ENCODE measurements around the gene WNT2.
"Not testable (repeated sequence)": the region's sequence is repeated elsewhere in the genome, so short reads cannot be mapped to it uniquely, and the experiment has no call there.

Gene WNT2

DNA sequence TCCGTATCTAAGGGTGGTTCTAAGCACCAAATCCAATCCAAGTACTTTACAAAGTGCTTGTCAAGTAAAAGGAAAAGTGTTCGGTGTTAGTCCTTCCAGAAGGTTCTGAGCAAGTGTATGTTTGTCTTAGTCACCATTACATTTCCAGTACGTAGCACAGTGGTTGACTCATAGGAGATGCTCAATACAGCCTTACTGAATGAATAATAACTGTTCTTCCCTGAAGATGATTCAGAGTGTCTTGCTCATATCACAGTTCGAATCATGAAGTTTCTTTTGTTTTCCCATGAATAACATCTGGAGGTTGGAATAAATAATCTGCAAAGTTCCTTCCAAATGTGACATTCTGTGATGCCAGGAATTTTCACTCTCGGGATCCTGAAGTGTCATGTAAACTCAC, 53.4 kb downstream of the WNT2 start:
- no peak for DNase-seq

DNA sequence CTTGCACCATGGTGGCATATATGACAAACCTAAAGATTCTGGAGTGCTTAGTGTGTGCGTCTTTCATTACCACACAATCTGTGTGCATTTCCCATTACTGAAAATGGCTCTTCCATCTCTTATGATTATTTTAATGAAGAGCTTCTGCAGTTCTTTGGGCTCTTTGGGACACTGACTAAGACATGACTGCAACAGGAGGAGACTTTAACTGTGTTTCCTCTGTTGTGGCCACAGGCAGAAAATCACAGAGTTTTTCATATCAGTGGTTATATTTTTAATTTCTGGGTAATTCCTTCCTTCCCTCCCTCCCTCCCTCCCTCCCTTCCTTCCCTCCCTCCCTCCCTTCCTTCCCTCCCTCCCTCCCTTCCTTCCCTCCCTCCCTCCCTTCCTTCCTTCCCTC, 58.1 kb downstream of the WNT2 start:
- no peak for DNase-seq
- TF ChIP-seq POLR2A (IDR thresholded peaks at IDR 0.05; ENCODE audit: low read length) (no peak), GATA1 (IDR thresholded peaks at IDR 0.05; ENCODE audit: low read depth, low read length) (no peak)

More for the DNA sequence above, 53.4 kb downstream of the WNT2 start:
- no peak for TF ChIP-seq POLR2A (IDR thresholded peaks at IDR 0.05; ENCODE audit: low read length)
- no peak for TF ChIP-seq GATA1 (IDR thresholded peaks at IDR 0.05; ENCODE audit: low read depth, low read length)

GRCh38 chr7:117262546-117262945, 60.3 kb downstream of the WNT2 start:
- DNase-seq, result no peak
- TF ChIP-seq POLR2A (IDR thresholded peaks at IDR 0.05; ENCODE audit: low read length) (no peak), GATA1 (IDR thresholded peaks at IDR 0.05; ENCODE audit: low read depth, low read length) (no peak)

DNA sequence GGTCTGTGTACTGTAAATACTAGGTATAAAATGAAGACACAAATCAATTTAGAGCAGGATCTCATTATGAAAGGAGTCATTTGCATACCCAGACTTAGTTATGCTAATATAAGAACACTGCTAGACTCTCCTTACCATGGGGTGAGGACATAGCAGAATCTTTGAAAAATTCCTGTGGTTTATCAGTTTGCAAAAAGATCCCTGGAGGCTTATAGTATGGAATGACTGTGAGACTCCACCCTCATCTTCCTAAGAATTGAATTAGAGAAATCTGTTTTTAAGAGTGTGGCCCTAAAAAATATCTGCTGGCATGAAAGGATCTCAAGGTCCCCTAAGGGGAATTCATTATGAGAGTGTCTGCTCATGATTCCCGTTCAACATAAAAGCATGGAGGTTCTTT, 63.2 kb downstream of the WNT2 start:
- no peak for DNase-seq
- TF ChIP-seq POLR2A (IDR thresholded peaks at IDR 0.05; ENCODE audit: low read length), result no peak
- TF ChIP-seq GATA1 (IDR thresholded peaks at IDR 0.05; ENCODE audit: low read depth, low read length), result no peak

DNA sequence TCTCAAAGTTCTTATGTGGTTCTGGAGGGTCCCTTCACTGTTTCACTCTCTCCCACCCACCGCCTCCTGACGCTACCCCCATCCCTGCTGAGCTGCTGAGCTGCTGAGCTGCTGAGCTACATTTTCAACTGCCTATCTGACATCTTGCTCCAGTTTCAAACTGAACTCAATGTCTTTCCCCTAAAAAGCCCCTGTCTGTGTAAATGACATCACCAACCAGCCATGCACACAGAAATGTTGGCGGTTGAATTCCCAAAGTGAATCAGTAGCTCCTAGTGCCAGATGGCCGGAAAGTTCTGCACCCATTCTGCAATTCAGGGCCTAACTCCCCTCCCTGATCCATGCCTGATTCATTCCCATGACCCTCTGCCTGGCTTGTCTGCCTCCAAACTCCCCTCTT, 71.2 kb downstream of the WNT2 start:
- DNase-seq, result no peak
- TF ChIP-seq POLR2A (IDR thresholded peaks at IDR 0.05; ENCODE audit: low read length), result no peak
- no peak for TF ChIP-seq GATA1 (IDR thresholded peaks at IDR 0.05; ENCODE audit: low read depth, low read length)

DNA sequence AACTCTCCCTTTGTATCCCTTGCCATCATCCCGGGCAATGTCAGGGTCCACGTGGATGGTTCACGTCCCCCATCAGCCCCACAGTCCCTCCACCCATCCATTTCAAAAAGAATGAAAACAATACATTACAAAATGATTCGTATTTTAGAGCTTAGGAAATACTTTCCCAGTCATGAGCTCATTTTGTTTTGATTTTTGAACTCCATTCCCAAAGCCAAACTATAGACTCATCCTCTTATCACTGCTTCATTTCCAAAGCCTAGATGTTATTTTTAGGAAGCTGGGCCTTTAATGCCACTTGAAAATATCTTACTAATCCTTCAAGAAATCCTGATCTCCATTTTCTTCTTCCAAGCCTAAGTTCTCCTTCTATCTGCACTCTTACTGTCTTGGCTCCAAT, 72.1 kb downstream of the WNT2 start:
- no peak for DNase-seq
- TF ChIP-seq POLR2A (IDR thresholded peaks at IDR 0.05; ENCODE audit: low read length), result no peak
- TF ChIP-seq GATA1 (IDR thresholded peaks at IDR 0.05; ENCODE audit: low read depth, low read length), result no peak

DNA sequence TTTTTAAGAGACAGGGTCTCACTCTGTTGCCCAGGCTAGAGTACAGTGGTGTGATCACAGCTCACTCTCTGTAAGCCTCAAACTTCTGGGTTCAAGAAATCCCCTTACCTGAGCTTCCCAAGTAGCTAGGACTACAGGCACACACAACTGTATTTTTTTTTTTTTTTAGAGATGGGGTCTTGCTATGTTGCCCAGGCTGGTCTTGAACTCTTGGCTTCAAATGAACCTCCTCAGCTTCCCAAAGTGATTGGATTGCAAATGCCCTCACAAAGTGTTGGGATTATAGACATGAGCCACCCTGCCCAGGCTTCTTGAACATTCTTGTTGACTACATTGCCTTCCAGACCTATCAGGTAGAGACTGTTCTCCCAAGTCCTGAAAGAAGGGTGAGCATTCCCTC, 72.6 kb downstream of the WNT2 start:
- TF ChIP-seq POLR2A (IDR thresholded peaks at IDR 0.05; ENCODE audit: low read length), result no peak
- no peak for TF ChIP-seq GATA1 (IDR thresholded peaks at IDR 0.05; ENCODE audit: low read depth, low read length)
- DNase-seq, result no peak

DNA sequence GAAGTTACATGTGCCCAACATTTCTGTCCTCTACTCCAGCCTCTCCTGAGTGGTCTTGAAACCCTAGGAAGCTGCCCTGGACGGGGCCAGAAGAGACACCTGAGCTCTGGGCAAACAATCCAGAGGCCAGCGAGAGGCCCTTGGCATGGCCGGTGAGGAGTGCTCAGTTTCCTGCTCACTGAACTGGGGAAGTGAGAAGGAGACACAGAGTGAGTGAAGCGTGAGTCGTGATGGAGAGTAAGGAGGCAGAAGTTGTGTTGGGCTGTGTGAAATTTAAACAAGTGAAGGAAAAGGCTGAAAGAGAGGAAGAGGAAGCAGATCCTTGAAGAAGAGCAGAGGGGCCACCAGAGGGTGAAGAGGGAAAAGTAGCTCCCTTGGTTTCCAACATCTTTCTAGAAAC, 73.2 kb downstream of the WNT2 start:
- no peak for DNase-seq
- TF ChIP-seq POLR2A (IDR thresholded peaks at IDR 0.05; ENCODE audit: low read length), result no peak
- no peak for TF ChIP-seq GATA1 (IDR thresholded peaks at IDR 0.05; ENCODE audit: low read depth, low read length)

DNA sequence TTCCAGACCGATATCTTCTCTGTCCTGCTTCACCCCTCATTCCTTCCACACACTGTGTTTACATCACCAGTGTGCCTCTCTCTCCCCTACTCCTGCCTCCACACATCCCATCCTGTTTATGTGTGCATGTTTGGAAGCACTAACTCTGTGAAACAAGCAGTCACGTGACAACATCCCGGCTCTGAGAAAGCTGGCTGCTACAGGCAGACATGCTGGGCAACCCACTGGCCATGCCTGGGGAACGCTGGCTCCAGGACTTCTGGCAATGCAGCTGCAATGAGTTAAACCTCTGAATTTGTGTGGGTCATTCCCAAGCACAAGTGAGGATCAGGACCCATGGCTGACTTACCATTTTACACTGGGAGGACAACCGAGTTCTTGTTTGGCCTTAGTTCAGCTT, 74.0 kb downstream of the WNT2 start:
- TF ChIP-seq POLR2A (IDR thresholded peaks at IDR 0.05; ENCODE audit: low read length) (no peak), GATA1 (IDR thresholded peaks at IDR 0.05; ENCODE audit: low read depth, low read length) (no peak)
- no peak for DNase-seq

DNA sequence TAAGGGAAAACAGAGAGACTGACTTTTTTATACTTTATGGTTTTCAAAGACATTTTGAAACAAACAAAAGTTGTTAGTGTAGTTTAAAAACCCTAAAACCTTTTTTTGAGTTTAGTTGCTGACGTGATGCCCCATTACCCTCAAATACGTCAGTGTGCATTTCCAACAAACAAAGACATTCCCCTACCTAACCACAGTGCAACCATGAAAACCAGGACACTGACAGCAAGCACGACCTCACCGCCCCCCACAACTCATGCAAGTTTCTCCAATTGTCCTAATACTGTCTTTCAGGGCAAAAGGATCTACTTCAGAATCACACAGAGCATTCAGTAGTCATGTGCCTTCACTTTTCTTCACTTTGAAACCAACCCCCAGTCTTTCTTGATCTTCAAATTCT, 75.0 kb downstream of the WNT2 start:
- TF ChIP-seq POLR2A (IDR thresholded peaks at IDR 0.05; ENCODE audit: low read length) (no peak), GATA1 (IDR thresholded peaks at IDR 0.05; ENCODE audit: low read depth, low read length) (no peak)
- no peak for DNase-seq

- DNase-seq, result not testable (repeated sequence)
Measured at GRCh38 chr7:117245703-117246102, 77.2 kb downstream of the WNT2 start.

- DNase-seq, result no peak
- no peak for TF ChIP-seq GATA1 (IDR thresholded peaks at IDR 0.05; ENCODE audit: low read depth, low read length)
- TF ChIP-seq POLR2A (IDR thresholded peaks at IDR 0.05; ENCODE audit: low read length), result no peak
Measured at GRCh38 chr7:117243390-117243789, 79.5 kb downstream of the WNT2 start.

DNA sequence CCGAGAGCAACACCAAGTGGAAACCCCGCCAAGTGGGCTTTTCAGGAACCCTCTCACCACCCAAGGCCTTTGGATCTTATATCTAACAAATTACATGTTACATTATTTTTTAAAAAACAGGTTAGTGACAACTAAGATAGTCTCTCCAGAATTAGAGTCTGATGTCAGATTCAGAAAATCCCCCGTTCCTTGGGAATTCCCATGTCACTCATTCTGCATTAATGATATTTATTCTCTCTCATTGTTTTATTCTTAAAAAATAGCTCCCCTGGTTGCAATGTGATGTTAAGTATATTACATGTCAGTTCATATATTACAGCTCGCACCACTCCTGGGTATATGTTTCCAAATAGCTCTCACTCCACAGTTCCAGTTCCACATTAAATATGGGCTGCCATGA, 81.8 kb downstream of the WNT2 start:
- no peak for TF ChIP-seq POLR2A (IDR thresholded peaks at IDR 0.05; ENCODE audit: low read length)
- TF ChIP-seq GATA1 (IDR thresholded peaks at IDR 0.05; ENCODE audit: low read depth, low read length), result no peak
- DNase-seq, result no peak

DNA sequence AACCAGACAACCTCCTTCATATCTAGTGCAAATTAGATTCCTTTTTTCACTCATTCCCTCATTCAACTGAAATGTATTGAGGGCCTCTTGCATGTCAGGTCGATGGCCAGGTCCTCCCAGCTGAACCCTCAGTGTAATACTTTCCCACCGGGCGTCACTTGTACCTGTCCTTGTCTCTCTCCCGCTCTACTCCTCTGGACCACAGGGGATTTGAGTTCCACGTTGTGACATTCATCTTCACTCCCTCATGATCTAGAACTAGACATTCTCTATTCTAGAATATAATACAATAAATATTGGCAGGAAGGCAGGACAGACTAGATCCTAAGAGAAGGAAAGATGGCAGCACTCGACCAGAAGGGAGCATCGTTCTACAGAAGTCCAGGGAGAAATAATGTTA, 83.9 kb downstream of the WNT2 start:
- TF ChIP-seq POLR2A (IDR thresholded peaks at IDR 0.05; ENCODE audit: low read length), result no peak
- no peak for TF ChIP-seq GATA1 (IDR thresholded peaks at IDR 0.05; ENCODE audit: low read depth, low read length)
- DNase-seq, result no peak

DNA sequence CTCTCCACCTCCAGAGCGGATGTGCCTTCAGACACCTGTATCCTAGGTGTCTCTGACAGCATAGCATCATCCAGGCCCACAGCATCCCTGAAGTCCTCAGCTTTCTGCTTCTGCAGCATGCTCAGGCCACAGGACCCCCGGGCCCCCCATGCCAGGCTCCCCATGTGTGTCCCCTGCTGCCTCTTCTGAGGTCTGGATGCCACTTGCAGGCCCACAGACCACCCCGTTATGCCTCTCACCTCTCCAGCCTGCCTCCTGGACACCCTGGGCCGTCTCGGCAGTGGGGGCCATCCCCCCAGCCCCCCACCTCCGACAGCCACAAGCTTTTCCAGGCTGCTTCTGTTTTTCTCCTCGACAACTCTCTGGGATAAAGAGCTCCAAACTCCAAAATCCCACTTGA, 84.4 kb downstream of the WNT2 start:
- no peak for TF ChIP-seq POLR2A (IDR thresholded peaks at IDR 0.05; ENCODE audit: low read length)
- TF ChIP-seq GATA1 (IDR thresholded peaks at IDR 0.05; ENCODE audit: low read depth, low read length), result no peak
- no peak for DNase-seq

GRCh38 chr7:117237646-117238045, 85.2 kb downstream of the WNT2 start:
- no peak for DNase-seq
- TF ChIP-seq POLR2A (IDR thresholded peaks at IDR 0.05; ENCODE audit: low read length) (no peak), GATA1 (IDR thresholded peaks at IDR 0.05; ENCODE audit: low read depth, low read length) (no peak)
